ENCODE measurements around the gene RBM25.

RBM25 gene

GRCh38 chr14:73170686-73171085 lies 112.4 kb downstream of the RBM25 start:
- H3K9me3 ChIP-seq (ENCODE audit: low read length), result no peaks in the 10 kb centered on the region
- H3K27me3 ChIP-seq (ENCODE audit: control insufficient read depth in 1 of 2, insufficient read depth in 2 of 2, low read length in 2 of 2), result no peaks in the 10 kb centered on the region
- no peaks in the 10 kb centered on the region for H3K4me1 ChIP-seq (ENCODE audit: insufficient read depth, low read length)
- H3K4me3 ChIP-seq (ENCODE audit: low read depth in 1 of 2, low read length in 2 of 2), result no peak overlapping the region
- no peak overlapping the region for H3K27ac ChIP-seq (ENCODE audit: low read depth, low read length)
- no peak overlapping the region for H3K9ac ChIP-seq (ENCODE audit: low read length)
- H3K36me3 ChIP-seq (ENCODE audit: insufficient read depth, low read length), result peaks cover 55% of the 10 kb centered on the region

- Histone ChIP-seq H3K27me3 (ENCODE audit: control insufficient read depth in 1 of 2, insufficient read depth in 2 of 2, low read length in 2 of 2) (no peaks in the 10 kb centered on the region), H3K4me3 (ENCODE audit: low read depth in 1 of 2, low read length in 2 of 2) (no peak overlapping the region), H3K36me3 (ENCODE audit: insufficient read depth, low read length) (peaks cover 59% of the 10 kb centered on the region), H3K4me1 (ENCODE audit: insufficient read depth, low read length) (no peaks in the 10 kb centered on the region), H3K9me3 (ENCODE audit: low read length) (no peaks in the 10 kb centered on the region), H3K9ac (ENCODE audit: low read length) (no peak overlapping the region), H3K27ac (ENCODE audit: low read depth, low read length) (no peak overlapping the region)
Measured at GRCh38 chr14:73172500-73172899, 114.2 kb downstream of the RBM25 start.

GRCh38 chr14:73173092-73173735 lies 114.9 kb downstream of the RBM25 start:
- H3K27me3 ChIP-seq (ENCODE audit: control insufficient read depth in 1 of 2, insufficient read depth in 2 of 2, low read length in 2 of 2), result no peaks in the 10 kb centered on the region
- H3K36me3 ChIP-seq (ENCODE audit: insufficient read depth, low read length), result peaks cover 59% of the 10 kb centered on the region
- H3K4me3 ChIP-seq (ENCODE audit: low read depth in 1 of 2, low read length in 2 of 2), result no peak overlapping the region
- no peaks in the 10 kb centered on the region for H3K9me3 ChIP-seq (ENCODE audit: low read length)
- no peak overlapping the region for H3K9ac ChIP-seq (ENCODE audit: low read length)
- H3K4me1 ChIP-seq (ENCODE audit: insufficient read depth, low read length), result no peaks in the 10 kb centered on the region
- H3K27ac ChIP-seq (ENCODE audit: low read depth, low read length), result no peak overlapping the region

All from muscle layer of colon (tissue), 2 donors.